H9 (cell line): Measurements from ENCODE around the gene CUL2. TPM values are rescaled to one million over a fixed set of nuclear protein-coding genes. Genes with fewer than 3 reads are reported as not detected.

Source experiments
- DNase-seq: peaks from one replicate; pipeline ENCODE4 v3.0.0-alpha.2; 2017
- H2AFZ ChIP-seq: one replicate; pipeline ENCODE4 v1.6.1; 2013; ENCODE audit warnings: mild to moderate bottlenecking, low read length, control low read depth, moderate library complexity
- H2AK5ac ChIP-seq: 2 replicates; pipeline ENCODE4 v1.6.1; 2013; ENCODE audit warnings: low read length, control low read depth, mixed read lengths; ENCODE audit not compliant: insufficient read length
- H2BK120ac ChIP-seq: one replicate; pipeline ENCODE4 v1.6.1; 2013; ENCODE audit warnings: low read depth, mild to moderate bottlenecking, low read length, control low read depth, inconsistent platforms; ENCODE audit not compliant: poor library complexity, severe bottlenecking
- H2BK12ac ChIP-seq: 2 replicates; pipeline ENCODE4 v1.6.1; 2013; ENCODE audit warnings: low read length, control low read depth, mixed read lengths, low read depth; ENCODE audit not compliant: insufficient read length
- H2BK15ac ChIP-seq: 2 replicates; pipeline ENCODE4 v1.6.1; 2013; ENCODE audit warnings: low read depth, low read length, control low read depth
- H2BK20ac ChIP-seq: one replicate; pipeline ENCODE4 v1.6.1; 2013; ENCODE audit warnings: low read depth, mild to moderate bottlenecking, low read length, control low read depth, inconsistent platforms; ENCODE audit not compliant: poor library complexity, severe bottlenecking
- H2BK5ac ChIP-seq: 2 replicates; pipeline ENCODE4 v1.6.1; 2013; ENCODE audit warnings: low read length, control low read depth, mixed read lengths; ENCODE audit not compliant: insufficient read length
- H3K14ac ChIP-seq: 2 replicates; pipeline ENCODE4 v1.6.1; 2013; ENCODE audit warnings: low read length, control low read depth; ENCODE audit not compliant: insufficient read depth
- H3K18ac ChIP-seq: 2 replicates; pipeline ENCODE4 v1.6.1; 2013; ENCODE audit warnings: low read depth, mild to moderate bottlenecking, mixed read lengths, low read length, control low read depth; ENCODE audit not compliant: insufficient read length
- H3K23ac ChIP-seq: 2 replicates; pipeline ENCODE4 v1.6.1; 2013; ENCODE audit warnings: low read length, control low read depth, mixed read lengths, low read depth; ENCODE audit not compliant: insufficient read length
- H3K23me2 ChIP-seq: 2 replicates; pipeline ENCODE4 v1.6.1; 2013; ENCODE audit warnings: low read depth, mild to moderate bottlenecking, mixed read lengths, low read length, control low read depth; ENCODE audit not compliant: insufficient read length, poor library complexity, severe bottlenecking
- H3K27ac ChIP-seq: 2 replicates; pipeline ENCODE4 v1.5.1; 2013; ENCODE audit warnings: low read length, control low read depth, mixed read lengths, low read depth; ENCODE audit not compliant: insufficient read length
- H3K27me3 ChIP-seq: 2 replicates; pipeline ENCODE4 v1.6.1; 2013; ENCODE audit warnings: low read length, control low read depth, inconsistent platforms; ENCODE audit not compliant: insufficient read depth
- H3K4ac ChIP-seq: 2 replicates; pipeline ENCODE4 v1.6.1; 2013; ENCODE audit warnings: low read depth, mild to moderate bottlenecking, control low read depth, inconsistent platforms, low read length, moderate library complexity
- H3K4me1 ChIP-seq: 2 replicates; pipeline ENCODE4 v1.6.1; 2013; ENCODE audit warnings: low read length, control low read depth, inconsistent platforms; ENCODE audit not compliant: insufficient read depth
- H3K4me2 ChIP-seq: 2 replicates; pipeline ENCODE4 v1.6.1; 2013; ENCODE audit warnings: low read length, control low read depth, mixed read lengths; ENCODE audit not compliant: insufficient read length, insufficient read depth
- H3K56ac ChIP-seq: 2 replicates; pipeline ENCODE4 v1.6.1; 2013; ENCODE audit warnings: low read depth, mild to moderate bottlenecking, mixed read lengths, low read length, control low read depth; ENCODE audit not compliant: insufficient read length
- H3K79me1 ChIP-seq: 2 replicates; pipeline ENCODE4 v1.6.1; 2013; ENCODE audit warnings: low read depth, mild to moderate bottlenecking, moderate library complexity, low read length, control low read depth, inconsistent platforms; ENCODE audit not compliant: insufficient read depth, poor library complexity, severe bottlenecking
- H3K79me2 ChIP-seq: 2 replicates; pipeline ENCODE4 v1.6.1; 2013; ENCODE audit warnings: low read length, control low read depth, inconsistent platforms; ENCODE audit not compliant: insufficient read depth
- H3K9ac ChIP-seq: 2 replicates; pipeline ENCODE4 v1.6.1; 2013; ENCODE audit warnings: low read length, control low read depth, mixed read lengths; ENCODE audit not compliant: insufficient read length; ENCODE audit errors: extremely low read depth
- H3K9me3 ChIP-seq: one replicate; pipeline ENCODE4 v1.6.1; 2013; ENCODE audit warnings: low read depth, low read length, inconsistent platforms; ENCODE audit not compliant: control insufficient read depth
- H3T11ph ChIP-seq: one replicate; pipeline ENCODE4 v1.6.1; 2013; ENCODE audit warnings: mild to moderate bottlenecking, low read length, control low read depth, inconsistent platforms
- H4K20me1 ChIP-seq: one replicate; pipeline ENCODE4 v1.6.1; 2013; ENCODE audit not compliant: control insufficient read depth, insufficient read length, insufficient read depth
- H4K5ac ChIP-seq: 2 replicates; pipeline ENCODE4 v1.6.1; 2013; ENCODE audit warnings: low read depth, mild to moderate bottlenecking, mixed read lengths, low read length, control low read depth; ENCODE audit not compliant: insufficient read length
- H4K8ac ChIP-seq: replicated peaks from 2 replicates; pipeline ENCODE4 v1.6.1; 2013; ENCODE audit warnings: low read length, control low read depth, mixed read lengths, low read depth; ENCODE audit not compliant: insufficient read length
- H4K91ac ChIP-seq: 2 replicates; pipeline ENCODE4 v1.6.1; 2013; ENCODE audit warnings: low read depth, mild to moderate bottlenecking, moderate library complexity, mixed read lengths, low read length, control low read depth; ENCODE audit not compliant: insufficient read length
- H3K27ac Mint-ChIP-seq, 3 experiments: 2 replicates in 2 of 3; 3 replicates in 1 of 3; pipeline ENCODE4 v1.8.0; 2020 to 2021; ENCODE audit warnings: mixed read lengths in 3 of 3, mild to moderate bottlenecking in 1 of 3, moderate library complexity in 1 of 3
- H3K27me3 Mint-ChIP-seq: 2 replicates; pipeline ENCODE4 v1.8.0; 2021; ENCODE audit warnings: low read depth, mild to moderate bottlenecking, moderate library complexity, mixed read lengths
- H3K36me3 Mint-ChIP-seq, 3 experiments: 2 replicates in 2 of 3; 3 replicates in 1 of 3; pipeline ENCODE4 v1.8.0; 2020 to 2021; ENCODE audit warnings: low read depth in 3 of 3, mixed read lengths in 3 of 3; ENCODE audit not compliant: insufficient read depth in 1 of 3
- H3K4me1 Mint-ChIP-seq, 2 experiments: 2 replicates each; pipeline ENCODE4 v1.8.0; 2020; ENCODE audit warnings: mixed read lengths in 2 of 2
- H3K4me3 Mint-ChIP-seq, 2 experiments: 2 replicates in 1 of 2; 3 replicates in 1 of 2; pipeline ENCODE4 v1.8.0; 2020 to 2021; ENCODE audit warnings: mild to moderate bottlenecking in 2 of 2, mixed read lengths in 2 of 2, moderate library complexity in 1 of 2
- H3K9me3 Mint-ChIP-seq, 2 experiments: 2 replicates in 1 of 2; 3 replicates in 1 of 2; pipeline ENCODE4 v1.8.0; 2020; ENCODE audit warnings: mild to moderate bottlenecking in 2 of 2, mixed read lengths in 2 of 2, moderate library complexity in 1 of 2
- CTCF ChIP-seq: fragments of 200-600 bp; sonication (generic); conservative IDR thresholded peaks from 3 replicates; pipeline ENCODE4 v1.8.0; 2021; ENCODE audit warnings: antibody characterized with exemption, mild to moderate bottlenecking
- WGBS: extraction: QIAGEN DNeasy Blood & Tissue Kit; methylation state at CpG from one replicate; pipeline ENCODE4 v1.1.7; 2013; ENCODE audit warnings: missing lambda C conversion rate, low lambda C conversion rate, mixed read lengths; ENCODE audit not compliant: insufficient read length; ENCODE audit errors: extremely low coverage; 5-methylcytosine and 5-hydroxymethylcytosine counted together
- total RNA-seq: library from RNA; stranded (reverse); gene quantifications from 2 replicates; pipeline ENCODE4 v1.2.1, GENCODE V29; 2021

Gene CUL2
- total RNA-seq, 1 experiment from 2014 or later = 43.3 TPM

DNA sequence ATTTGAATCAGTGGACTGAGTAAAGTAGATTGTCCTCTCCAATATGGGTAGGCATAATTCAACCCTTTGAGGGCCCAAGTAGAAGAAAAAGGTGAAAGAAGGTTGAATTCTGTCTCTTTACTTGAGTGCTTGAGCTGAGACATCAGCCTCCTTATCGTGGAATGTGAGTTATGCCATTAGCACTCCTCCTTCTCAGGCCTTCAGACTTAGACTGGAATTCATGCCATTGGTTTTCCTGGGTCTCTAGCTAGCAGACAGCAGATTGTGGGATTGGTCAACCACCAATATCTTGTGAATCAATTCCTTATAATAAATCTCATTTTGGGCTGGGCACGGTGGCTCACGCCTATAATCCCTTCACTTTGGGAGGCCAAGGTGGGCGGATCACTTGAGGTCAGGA is 89.2 kb downstream of the CUL2 start:
- no peak overlapping the region for H3K23ac ChIP-seq
- H2BK12ac ChIP-seq = no peak overlapping the region
- no peak overlapping the region for H3K4me3 Mint-ChIP-seq
- H3K4me1 ChIP-seq = peaks cover 1% of the 10 kb centered on the region; the same call in 1 of the 2 replicates
- H4K20me1 ChIP-seq = no peaks in the 10 kb centered on the region
- no peak overlapping the region for H3K14ac ChIP-seq
- H3T11ph ChIP-seq = no peak overlapping the region
- H3K18ac ChIP-seq = no peak overlapping the region
- H3K56ac ChIP-seq = no peak overlapping the region
- no peak overlapping the region for H3K27ac Mint-ChIP-seq
- no peaks in the 10 kb centered on the region; the same call in 1 of the 2 replicates for H3K27me3 Mint-ChIP-seq
- no peaks in the 10 kb centered on the region for H3K79me1 ChIP-seq
- H3K27ac ChIP-seq = no peak overlapping the region
- no peak overlapping the region for H3K9ac ChIP-seq
- no peak for DNase-seq
- no peak overlapping the region for H4K5ac ChIP-seq
- no peaks in the 10 kb centered on the region for H3K27me3 ChIP-seq
- H3K4ac ChIP-seq = no peak overlapping the region
- no peak overlapping the region for H2AFZ ChIP-seq
- H2AK5ac ChIP-seq = no peak overlapping the region
- H2BK20ac ChIP-seq = no peak overlapping the region
- H3K4me1 Mint-ChIP-seq = peaks cover 13 to 21% of the 10 kb centered on the region in 2 experiments
- TF ChIP-seq CTCF = no peak
- no peak overlapping the region for H4K8ac ChIP-seq
- H3K23me2 ChIP-seq = no peaks in the 10 kb centered on the region
- no peaks in the 10 kb centered on the region for H3K79me2 ChIP-seq
- no CpG with 5 or more reads among the region's 4 CpGs for WGBS
- H2BK120ac ChIP-seq = no peak overlapping the region
- no peak overlapping the region for H3K4me2 ChIP-seq
- H2BK15ac ChIP-seq = no peak overlapping the region
- no peak overlapping the region for H4K91ac ChIP-seq
- no peaks in the 10 kb centered on the region for H3K9me3 Mint-ChIP-seq
- H3K36me3 Mint-ChIP-seq = no peaks in the 10 kb centered on the region
- H3K9me3 ChIP-seq = no peaks in the 10 kb centered on the region
- no peak overlapping the region for H2BK5ac ChIP-seq
